ENCODE measurements around the gene PHACTR3.

DNA sequence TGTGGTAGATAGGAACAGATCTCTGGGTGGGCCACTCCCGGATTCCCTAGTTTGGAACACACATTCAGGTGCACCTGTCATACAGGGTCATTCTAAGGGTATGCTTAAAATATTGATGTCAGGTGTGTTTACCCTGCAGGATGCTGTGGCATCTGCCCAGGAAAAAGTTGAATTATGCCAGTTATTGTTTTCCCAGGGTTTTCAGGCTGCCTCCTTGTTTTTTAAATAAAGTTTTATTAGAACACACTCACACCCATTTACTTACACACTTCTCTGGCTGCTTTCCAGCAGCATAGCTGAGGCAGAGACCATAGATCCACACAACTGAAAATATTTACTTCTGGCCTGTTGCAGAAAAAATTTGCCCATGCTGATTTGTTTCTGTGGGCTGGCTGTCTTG, 76.5 kb downstream of the PHACTR3 start:
- TF ChIP-seq, protein P1, sequence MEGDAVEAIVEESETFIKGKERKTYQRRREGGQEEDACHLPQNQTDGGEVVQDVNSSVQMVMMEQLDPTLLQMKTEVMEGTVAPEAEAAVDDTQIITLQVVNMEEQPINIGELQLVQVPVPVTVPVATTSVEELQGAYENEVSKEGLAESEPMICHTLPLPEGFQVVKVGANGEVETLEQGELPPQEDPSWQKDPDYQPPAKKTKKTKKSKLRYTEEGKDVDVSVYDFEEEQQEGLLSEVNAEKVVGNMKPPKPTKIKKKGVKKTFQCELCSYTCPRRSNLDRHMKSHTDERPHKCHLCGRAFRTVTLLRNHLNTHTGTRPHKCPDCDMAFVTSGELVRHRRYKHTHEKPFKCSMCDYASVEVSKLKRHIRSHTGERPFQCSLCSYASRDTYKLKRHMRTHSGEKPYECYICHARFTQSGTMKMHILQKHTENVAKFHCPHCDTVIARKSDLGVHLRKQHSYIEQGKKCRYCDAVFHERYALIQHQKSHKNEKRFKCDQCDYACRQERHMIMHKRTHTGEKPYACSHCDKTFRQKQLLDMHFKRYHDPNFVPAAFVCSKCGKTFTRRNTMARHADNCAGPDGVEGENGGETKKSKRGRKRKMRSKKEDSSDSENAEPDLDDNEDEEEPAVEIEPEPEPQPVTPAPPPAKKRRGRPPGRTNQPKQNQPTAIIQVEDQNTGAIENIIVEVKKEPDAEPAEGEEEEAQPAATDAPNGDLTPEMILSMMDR (conservative IDR thresholded peaks at IDR 0.05), result no peak
- no peak for TF ChIP-seq ZFX (IDR thresholded peaks at IDR 0.05)

Measured in C4-2B (cell line).